ENCODE data around the gene CCT6A. TPM values are rescaled to one million over a fixed set of nuclear protein-coding genes. Genes with fewer than 3 reads are reported as not detected.
A peak's percentile ranks its signal among the peaks of the same experiment; 100 is the strongest.

The CCT6A gene
- total and polyA plus RNA-seq, 9 of the 15 experiments (the other 6 are each of a cell fraction or from before 2014, with no cell fraction given): 244 to 708 (median 387) TPM

- TF ChIP-seq TBL1XR1 (IDR thresholded peaks at IDR 0.05; ENCODE audit: low read length in 2 of 2) (no peak; a peak in 1 of 4 replicates), ATF1 (CRISPR knock-in tag; IDR thresholded peaks at IDR 0.05) (0 out of 2 replicates have a peak, but pooled peaks have one; percentile 30), ATF1 (tag; IDR thresholded peaks at IDR 0.05) (peak; percentile 92), GTF3C2 (IDR thresholded peaks at IDR 0.05; ENCODE audit: borderline replicate concordance, extremely low read depth, insufficient read length) (no peak), BCL6 (CRISPR knock-in tag; IDR thresholded peaks at IDR 0.05) (no peak), SRSF1 (IDR thresholded peaks at IDR 0.05; ENCODE audit: low read depth, low read length) (no peak), MTA2 (IDR thresholded peaks at IDR 0.05; ENCODE audit: low read depth) (no peak), MGA (IDR thresholded peaks at IDR 0.05) (peak; percentile 80), KHSRP (IDR thresholded peaks at IDR 0.05) (no peak), MXD1 (CRISPR knock-in tag; IDR thresholded peaks at IDR 0.05; ENCODE audit: borderline replicate concordance, poor library complexity, severe bottlenecking) (no peak), CBFB (CRISPR knock-in tag; IDR thresholded peaks at IDR 0.05) (peak; percentile 79; the same call in 1 of the 2 replicates), MAFK (IDR thresholded peaks at IDR 0.05; ENCODE audit: low read length) (0 out of 2 replicates have a peak, but pooled peaks have one; percentile 7)
Measured at GRCh38 chr7:56106108-56107073, 54.8 kb downstream of the CCT6A start, which contains the start of gene CHCHD2 (continued).
